H1 (cell line): Measurements from ENCODE around the gene AGPAT3. TPM values are rescaled to one million over a fixed set of nuclear protein-coding genes. Genes with fewer than 3 reads are reported as not detected.

Source experiments
- CBX8 ChIP-seq: fragments of 300-800, 300-1000 bp; sonication (generic); IDR thresholded peaks from 2 replicates; pipeline ENCODE4 v1.7.1; 2016; ENCODE audit warnings: low read depth, low read length, borderline replicate concordance
- CHD1 ChIP-seq: IDR thresholded peaks from 2 replicates; pipeline ENCODE4 v1.6.1; 2012; ENCODE audit warnings: low read depth, low read length, improper control_type of control experiment
- CHD7 ChIP-seq: fragments of 300-600 bp; sonication (generic); IDR thresholded peaks from 2 replicates; pipeline ENCODE4 v1.7.1; 2012; ENCODE audit warnings: low read length, moderate library complexity, mild to moderate bottlenecking, inconsistent platforms; ENCODE audit not compliant: insufficient replicate concordance
- GABPA ChIP-seq: IDR thresholded peaks from 2 replicates; pipeline ENCODE4 v1.6.1; 2011; ENCODE audit warnings: mild to moderate bottlenecking, low read length, moderate library complexity, borderline replicate concordance; ENCODE audit not compliant: insufficient read depth
- HDAC2 ChIP-seq, 2 experiments: fragments of 300-600 bp in 1 of 2; sonication (generic) in 1 of 2; IDR thresholded peaks; 2 replicates each; pipeline ENCODE4 v1.6.1; 2011 to 2012; ENCODE audit warnings: low read depth in 2 of 2, low read length in 2 of 2, mild to moderate bottlenecking in 2 of 2, moderate library complexity in 2 of 2, borderline replicate concordance in 1 of 2, inconsistent platforms in 1 of 2
- MAX ChIP-seq: IDR thresholded peaks from 2 replicates; pipeline ENCODE4 v1.6.1; 2012; ENCODE audit warnings: inconsistent platforms
- RAD21 ChIP-seq, 2 experiments: IDR thresholded peaks in 1 of 2; conservative IDR thresholded peaks in 1 of 2; 2 replicates each; pipeline ENCODE4 v1.6.1; 2011; ENCODE audit warnings: low read depth in 2 of 2, low read length in 2 of 2, improper control_type of control experiment in 1 of 2, inconsistent platforms in 1 of 2, mild to moderate bottlenecking in 1 of 2, moderate library complexity in 1 of 2
- SIN3A ChIP-seq, 2 experiments: IDR thresholded peaks in 1 of 2; conservative IDR thresholded peaks in 1 of 2; 2 replicates each; pipeline ENCODE4 v1.6.1; 2011 to 2012; ENCODE audit warnings: low read length in 2 of 2, improper control_type of control experiment in 1 of 2, low read depth in 1 of 2, mild to moderate bottlenecking in 1 of 2
- polyA plus RNA-seq, 7 experiments: library from polyadenylated mRNA; depleted of rRNA in 3 of 7; stranded (reverse) in 5 of 7; unstranded in 2 of 7; fragments of >200 nt in 5 of 7; fragments of 200-250 nt in 2 of 7; gene quantifications; 1 replicate in 5 of 7; 2 replicates in 1 of 7; 4 replicates in 1 of 7; pipeline versions ENCODE4 v1.2.1 to v1.2.3, GENCODE V29; 2011 to 2013; ENCODE audit warnings: missing spikeins in 2 of 7, mixed read lengths in 2 of 7
- total RNA-seq: library from RNA; stranded (reverse); fragmentation: NEBNext Ultra II Directional; extraction: Animal tissue kit (Norgen Biotek cat#: 25700); gene quantifications from 2 replicates; pipeline ENCODE4 v1.2.1, GENCODE V29; 2021

Gene AGPAT3
- total and polyA plus RNA-seq, 2 of the 8 experiments (the other 6 are each of a cell fraction or from before 2014, with no cell fraction given): 5.8 to 7.3 TPM

GRCh38 chr21:43864962-43865539 lies at the start of gene AGPAT3 (continued):
- TF ChIP-seq CHD7 (no peak), HDAC2 (IDR thresholded peaks at IDR 0.05; ENCODE audit: borderline replicate concordance in 1 of 2, low read depth in 2 of 2, low read length in 2 of 2) (no peak), RAD21 (IDR thresholded peaks at IDR 0.05 in 1 of 2, conservative IDR thresholded peaks at IDR 0.05 in 1 of 2; ENCODE audit: low read depth in 2 of 2, low read length in 2 of 2) (peak in 1 of 2 experiments; percentile 10; a peak in 1 of 4 replicates), MAX (no peak), CHD1 (no peak), SIN3A (conservative IDR thresholded peaks at IDR 0.05 in 1 of 2, IDR thresholded peaks at IDR 0.05 in 1 of 2; ENCODE audit: low read depth in 1 of 2, low read length in 2 of 2) (no peak), GABPA (no peak), CBX8 (no peak)
